H1 (cell line): ENCODE results near the gene FDPS.

ENCODE experiments used
- CBX8 ChIP-seq: fragments of 300-800, 300-1000 bp; sonication (generic); IDR thresholded peaks from 2 replicates; pipeline ENCODE4 v1.7.1; 2016; ENCODE audit warnings: low read depth, low read length, borderline replicate concordance
- CEBPB ChIP-seq: IDR thresholded peaks from 2 replicates; pipeline ENCODE4 v1.6.1; 2012; ENCODE audit warnings: low read depth, low read length
- CTCF ChIP-seq, 3 experiments: IDR thresholded peaks; 1 replicate in 2 of 3; 2 replicates in 1 of 3; pipeline versions ENCODE4 v1.5.1 to v1.6.1; 2011; ENCODE audit warnings: low read length in 3 of 3, mild to moderate bottlenecking in 3 of 3, inconsistent platforms in 2 of 3, low read depth in 1 of 3, moderate library complexity in 1 of 3; ENCODE audit not compliant: insufficient read depth in 1 of 3; ENCODE audit errors: control extremely low read depth in 1 of 3
- EP300 ChIP-seq, 2 experiments: IDR thresholded peaks; 1 replicate in 1 of 2; 2 replicates in 1 of 2; pipeline ENCODE4 v1.6.1; 2011 to 2012; ENCODE audit warnings: low read depth in 2 of 2, low read length in 2 of 2, mild to moderate bottlenecking in 2 of 2, borderline replicate concordance in 1 of 2, inconsistent platforms in 1 of 2, moderate library complexity in 1 of 2
- EZH2 ChIP-seq: fragments of 200-600 bp; sonication (generic); IDR thresholded peaks from 2 replicates; pipeline ENCODE4 v1.7.1; 2012; ENCODE audit warnings: low read depth, mild to moderate bottlenecking, moderate library complexity, low read length, inconsistent platforms; ENCODE audit not compliant: severe bottlenecking
- HDAC2 ChIP-seq, 2 experiments: fragments of 300-600 bp in 1 of 2; sonication (generic) in 1 of 2; IDR thresholded peaks; 2 replicates each; pipeline ENCODE4 v1.6.1; 2011 to 2012; ENCODE audit warnings: low read depth in 2 of 2, low read length in 2 of 2, mild to moderate bottlenecking in 2 of 2, moderate library complexity in 2 of 2, borderline replicate concordance in 1 of 2, inconsistent platforms in 1 of 2
- POLR2A ChIP-seq, 2 experiments: IDR thresholded peaks; 1 replicate in 1 of 2; 2 replicates in 1 of 2; pipeline ENCODE4 v1.6.1; 2011; ENCODE audit warnings: low read depth in 2 of 2, low read length in 2 of 2, mild to moderate bottlenecking in 2 of 2; ENCODE audit errors: control extremely low read depth in 1 of 2
- SIN3A ChIP-seq, 2 experiments: IDR thresholded peaks in 1 of 2; conservative IDR thresholded peaks in 1 of 2; 2 replicates each; pipeline ENCODE4 v1.6.1; 2011 to 2012; ENCODE audit warnings: low read length in 2 of 2, improper control_type of control experiment in 1 of 2, low read depth in 1 of 2, mild to moderate bottlenecking in 1 of 2
- SIRT6 ChIP-seq: IDR thresholded peaks from one replicate; pipeline ENCODE4 v1.7.1; 2012; ENCODE audit warnings: low read length, inconsistent platforms
- TAF1 ChIP-seq: IDR thresholded peaks from 2 replicates; pipeline ENCODE4 v1.6.1; 2011; ENCODE audit warnings: mild to moderate bottlenecking, low read depth, low read length
- YY1 ChIP-seq: IDR thresholded peaks from 2 replicates; pipeline ENCODE4 v1.6.1; 2011; ENCODE audit warnings: low read depth, mild to moderate bottlenecking, low read length

- TF ChIP-seq CTCF (IDR thresholded peaks at IDR 0.05; ENCODE audit: control extremely low read depth in 1 of 3, insufficient read depth in 1 of 3, low read depth in 1 of 3, low read length in 3 of 3) (no peak), CBX8 (no peak), EP300 (IDR thresholded peaks at IDR 0.05; ENCODE audit: borderline replicate concordance in 1 of 2, low read depth in 2 of 2, low read length in 2 of 2) (no peak), POLR2A (IDR thresholded peaks at IDR 0.05; ENCODE audit: control extremely low read depth in 1 of 2, low read depth in 2 of 2, low read length in 2 of 2) (no peak), SIRT6 (no peak), CEBPB (no peak), TAF1 (no peak), EZH2 (no peak), HDAC2 (IDR thresholded peaks at IDR 0.05; ENCODE audit: borderline replicate concordance in 1 of 2, low read depth in 2 of 2, low read length in 2 of 2) (no peak), YY1 (no peak), SIN3A (conservative IDR thresholded peaks at IDR 0.05 in 1 of 2, IDR thresholded peaks at IDR 0.05 in 1 of 2; ENCODE audit: low read depth in 1 of 2, low read length in 2 of 2) (no peak)
These were observed 45.6 kb upstream of the FDPS start for GRCh38 chr1:155263067-155263466.
